BLaER1 (cell line): ENCODE results near the gene PPM1N.

Experiments
- H3K27ac ChIP-seq: shearing (Covaris generic); formaldehyde crosslinking; 2 replicates; pipeline ENCODE4 v1.8.1; 2022
- H3K27me3 ChIP-seq: shearing (Covaris generic); formaldehyde crosslinking; 2 replicates; pipeline ENCODE4 v1.8.1; 2022
- H3K36me3 ChIP-seq: shearing (Covaris generic); formaldehyde crosslinking; 2 replicates; pipeline ENCODE4 v1.8.1; 2022
- H3K4me1 ChIP-seq: shearing (Covaris generic); formaldehyde crosslinking; 2 replicates; pipeline ENCODE4 v1.8.1; 2022
- H3K4me2 ChIP-seq: shearing (Covaris generic); formaldehyde crosslinking; 2 replicates; pipeline ENCODE4 v1.8.1; 2022
- H3K4me3 ChIP-seq: shearing (Covaris generic); formaldehyde crosslinking; 2 replicates; pipeline ENCODE4 v1.8.1; 2022
- H3K9ac ChIP-seq: shearing (Covaris generic); formaldehyde crosslinking; 2 replicates; pipeline ENCODE4 v1.8.1; 2022
- H3K9me3 ChIP-seq: shearing (Covaris generic); formaldehyde crosslinking; 2 replicates; pipeline ENCODE4 v1.8.1; 2022
- H4K20me1 ChIP-seq: shearing (Covaris generic); formaldehyde crosslinking; 2 replicates; pipeline ENCODE4 v1.8.1; 2022
- Cebpa-rat ChIP-seq: shearing (Covaris generic); IDR thresholded peaks from 2 replicates; pipeline ENCODE4 v1.8.1; 2022

Gene PPM1N

DNA sequence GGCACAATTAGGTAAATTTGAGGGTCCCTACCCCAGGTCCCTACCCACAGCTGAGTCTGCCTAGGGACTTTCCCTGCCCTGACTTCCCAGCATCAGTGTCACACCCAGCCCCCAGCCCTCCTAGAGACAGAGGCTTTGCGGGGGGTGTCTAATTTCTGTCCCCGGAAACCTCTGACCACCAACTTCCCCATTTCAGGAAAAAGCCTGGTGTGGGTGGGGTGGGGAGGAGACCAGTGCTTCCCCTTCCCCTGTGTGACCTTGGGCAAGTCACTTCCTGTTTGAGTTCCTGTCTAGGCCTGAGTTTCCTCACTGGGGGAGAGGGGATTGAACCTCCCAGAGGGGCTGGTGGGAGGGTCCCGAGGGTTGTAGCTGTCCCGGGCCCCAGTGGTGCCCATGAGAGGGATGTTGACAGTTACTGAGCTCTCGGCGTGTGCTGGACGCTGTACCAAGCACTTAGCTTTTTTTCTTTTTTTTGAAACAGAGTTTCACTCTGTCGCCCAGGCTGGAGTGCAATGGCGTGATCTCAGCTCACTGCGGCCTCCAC lies 16.9 kb downstream of the PPM1N start:
- peak overlapping the region; percentile 59 for H3K4me2 ChIP-seq
- H4K20me1 ChIP-seq, result peaks cover 90% of the 10 kb centered on the region
- peaks cover 26% of the 10 kb centered on the region for H3K36me3 ChIP-seq
- H3K4me3 ChIP-seq, result no peak overlapping the region
- no peak for TF ChIP-seq Cebpa-rat
- H3K9ac ChIP-seq, result no peak overlapping the region
- H3K27me3 ChIP-seq, result no peaks in the 10 kb centered on the region
- H3K27ac ChIP-seq, result peak overlapping the region; percentile 51; the same call in 1 of the 2 replicates
- H3K4me1 ChIP-seq, result peaks cover 72% of the 10 kb centered on the region
- H3K9me3 ChIP-seq, result no peaks in the 10 kb centered on the region

DNA sequence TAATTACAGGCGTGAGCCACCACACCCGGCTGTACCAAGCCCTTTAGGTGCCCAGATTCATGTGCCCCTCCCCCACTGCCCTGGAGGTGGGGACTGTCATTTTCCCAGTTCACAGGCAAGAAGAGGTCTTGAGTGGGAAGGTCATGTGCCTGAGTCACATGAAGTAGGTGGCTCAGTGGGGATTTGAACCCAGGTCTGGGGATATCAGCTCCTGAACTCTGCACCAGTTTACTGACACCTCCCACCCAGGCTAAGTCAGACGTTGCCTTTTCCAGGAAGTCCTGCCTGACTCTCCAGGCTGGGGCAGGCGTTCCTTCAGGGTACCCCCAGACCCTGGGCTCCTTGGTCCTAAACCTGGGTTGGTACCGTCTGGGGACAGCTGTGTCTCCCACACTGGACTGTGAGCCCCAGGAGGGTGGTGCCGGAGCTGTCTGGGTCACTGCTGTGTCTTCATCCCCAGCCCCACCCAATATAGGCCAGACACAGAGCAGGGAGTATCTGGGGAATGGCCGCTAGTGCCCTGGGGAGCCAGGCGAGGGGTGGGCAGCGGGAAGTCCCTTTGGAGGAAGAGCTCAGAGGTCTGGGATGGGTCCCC lies 17.7 kb downstream of the PPM1N start:
- Histone ChIP-seq H3K9ac (peak overlapping the region; percentile 44; the same call in 1 of the 2 replicates), H3K4me2 (peak overlapping the region; percentile 59), H3K27me3 (no peaks in the 10 kb centered on the region), H3K9me3 (no peaks in the 10 kb centered on the region), H3K4me1 (peaks cover 66% of the 10 kb centered on the region), H3K27ac (peak overlapping the region; percentile 51), H3K4me3 (no peak overlapping the region), H4K20me1 (peaks cover 90% of the 10 kb centered on the region), H3K36me3 (peaks cover 34% of the 10 kb centered on the region)
- no peak for TF ChIP-seq Cebpa-rat

DNA sequence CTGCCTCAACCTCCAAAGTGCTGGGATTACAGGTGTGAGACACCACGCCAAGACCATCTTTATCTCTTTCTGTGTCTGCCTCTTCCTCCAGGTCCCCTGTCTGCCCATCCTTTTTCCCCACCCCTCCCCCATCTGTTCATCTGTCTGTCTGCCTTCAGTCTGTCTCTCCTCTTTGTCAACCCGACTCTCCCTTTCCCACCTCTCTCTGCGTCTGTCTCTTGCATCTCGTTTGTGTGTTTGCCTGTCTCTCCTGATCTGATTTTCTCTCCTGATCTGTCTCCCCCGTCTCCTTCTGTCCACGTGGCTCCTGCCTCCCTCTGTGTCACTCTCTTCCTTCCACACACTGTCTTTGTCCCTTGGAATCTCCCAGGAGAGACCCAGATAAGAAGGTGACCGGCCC lies 19.0 kb downstream of the PPM1N start:
- Histone ChIP-seq H3K4me2 (no peak overlapping the region), H3K9ac (no peak overlapping the region), H3K27me3 (no peaks in the 10 kb centered on the region), H3K4me1 (peaks cover 54% of the 10 kb centered on the region), H3K36me3 (peaks cover 45% of the 10 kb centered on the region), H4K20me1 (peaks cover 82% of the 10 kb centered on the region), H3K9me3 (no peaks in the 10 kb centered on the region), H3K4me3 (no peak overlapping the region), H3K27ac (no peak overlapping the region)
- TF ChIP-seq Cebpa-rat, result no peak

DNA sequence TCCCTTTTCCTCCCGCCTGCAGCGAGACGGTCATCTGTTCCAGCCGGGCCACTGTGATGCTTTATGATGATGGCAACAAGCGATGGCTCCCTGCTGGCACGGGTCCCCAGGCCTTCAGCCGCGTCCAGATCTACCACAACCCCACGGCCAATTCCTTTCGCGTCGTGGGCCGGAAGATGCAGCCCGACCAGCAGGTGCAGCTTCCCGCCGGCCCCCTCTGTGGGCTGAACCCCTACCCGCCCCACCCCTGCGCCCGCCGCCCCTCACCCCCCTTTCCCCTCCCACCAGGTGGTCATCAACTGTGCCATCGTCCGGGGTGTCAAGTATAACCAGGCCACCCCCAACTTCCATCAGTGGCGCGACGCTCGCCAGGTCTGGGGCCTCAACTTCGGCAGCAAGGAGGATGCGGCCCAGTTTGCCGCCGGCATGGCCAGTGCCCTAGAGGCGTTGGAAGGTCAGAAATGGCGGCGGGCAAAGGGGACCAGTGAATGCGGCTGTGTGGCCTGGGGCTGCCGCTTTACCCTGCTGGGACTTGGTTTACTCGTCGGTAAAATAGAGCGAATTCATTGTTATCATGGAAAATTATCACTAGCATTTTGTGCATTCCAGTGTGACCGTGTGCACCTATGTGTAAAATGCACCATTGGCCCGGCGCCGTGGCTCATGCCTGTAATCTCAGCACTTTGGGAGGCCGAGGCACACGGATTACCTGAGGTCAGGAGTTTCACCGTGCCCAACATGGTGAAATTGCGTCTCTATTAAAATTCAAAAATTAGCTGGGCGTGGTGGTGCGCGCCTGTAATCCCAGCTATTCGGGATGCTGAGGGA lies 19.6 kb downstream of the PPM1N start:
- H3K4me1 ChIP-seq, result peaks cover 48% of the 10 kb centered on the region
- no peak for TF ChIP-seq Cebpa-rat
- H3K36me3 ChIP-seq, result peaks cover 51% of the 10 kb centered on the region
- H3K27ac ChIP-seq, result no peak overlapping the region
- no peaks in the 10 kb centered on the region for H3K27me3 ChIP-seq
- peaks cover 76% of the 10 kb centered on the region for H4K20me1 ChIP-seq
- H3K4me3 ChIP-seq, result no peak overlapping the region
- no peak overlapping the region for H3K4me2 ChIP-seq
- H3K9ac ChIP-seq, result no peak overlapping the region
- no peaks in the 10 kb centered on the region for H3K9me3 ChIP-seq

DNA sequence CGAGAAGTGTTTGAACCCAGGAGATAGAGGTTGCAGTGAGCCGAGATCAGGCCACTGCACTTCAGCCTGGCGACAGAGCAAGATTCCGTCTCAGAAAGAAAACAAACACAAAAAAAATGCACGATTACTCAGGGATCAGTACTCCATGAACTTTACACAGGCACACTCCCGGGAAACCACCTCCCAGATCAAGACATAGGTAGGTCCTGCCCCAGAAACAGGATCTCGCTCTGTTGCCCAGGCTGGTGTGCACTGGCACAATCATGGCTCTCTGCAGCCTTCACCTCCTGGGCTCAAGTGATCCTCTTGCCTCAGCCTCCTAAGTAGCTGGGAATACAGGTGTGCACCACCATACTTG lies 20.2 kb downstream of the PPM1N start:
- Histone ChIP-seq H3K9ac (no peak overlapping the region), H4K20me1 (peaks cover 70% of the 10 kb centered on the region), H3K4me3 (no peak overlapping the region), H3K27me3 (no peaks in the 10 kb centered on the region), H3K4me2 (no peak overlapping the region), H3K9me3 (no peaks in the 10 kb centered on the region), H3K4me1 (peaks cover 42% of the 10 kb centered on the region), H3K36me3 (peaks cover 51% of the 10 kb centered on the region), H3K27ac (no peak overlapping the region)
- no peak for TF ChIP-seq Cebpa-rat

DNA sequence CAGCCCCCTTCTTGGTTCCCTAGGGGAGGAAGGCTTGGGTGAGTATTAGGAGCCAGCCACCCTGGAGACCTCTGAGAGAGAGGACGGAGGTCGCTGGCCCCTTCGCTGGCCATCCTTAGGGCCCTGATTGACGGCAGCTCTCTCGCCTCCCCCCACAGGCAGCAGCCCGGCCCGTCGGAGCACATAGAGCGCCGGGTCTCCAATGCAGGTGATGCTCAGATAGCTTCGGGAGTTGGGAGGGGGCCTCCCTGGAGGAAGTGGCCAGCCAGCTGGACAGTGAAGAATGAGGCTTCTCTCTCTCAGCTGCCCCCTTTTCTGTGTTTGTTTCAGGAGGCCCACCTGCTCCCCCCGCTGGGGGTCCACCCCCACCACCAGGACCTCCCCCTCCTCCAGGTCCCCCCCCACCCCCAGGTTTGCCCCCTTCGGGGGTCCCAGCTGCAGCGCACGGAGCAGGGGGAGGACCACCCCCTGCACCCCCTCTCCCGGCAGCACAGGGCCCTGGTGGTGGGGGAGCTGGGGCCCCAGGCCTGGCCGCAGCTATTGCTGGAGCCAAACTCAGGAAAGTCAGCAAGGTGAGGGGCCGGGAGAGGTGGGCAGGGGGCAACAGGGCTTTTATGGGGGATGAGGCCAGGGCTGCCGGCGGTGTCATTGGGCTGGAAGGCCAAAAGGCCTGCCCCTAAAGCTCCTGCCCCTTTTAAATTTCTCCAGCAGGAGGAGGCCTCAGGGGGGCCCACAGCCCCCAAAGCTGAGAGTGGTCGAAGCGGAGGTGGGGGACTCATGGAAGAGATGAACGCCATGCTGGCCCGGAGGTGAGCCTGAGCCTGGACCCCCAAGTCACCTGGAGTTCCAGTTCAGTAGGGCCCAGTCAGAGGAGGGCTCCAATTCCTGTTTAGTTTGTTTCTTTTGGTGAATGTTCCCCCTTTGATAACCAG lies 24.0 kb downstream of the PPM1N start:
- H3K4me1 ChIP-seq, result peaks cover 15% of the 10 kb centered on the region
- H3K4me3 ChIP-seq, result no peak overlapping the region
- H3K27me3 ChIP-seq, result no peaks in the 10 kb centered on the region
- no peak overlapping the region for H3K4me2 ChIP-seq
- no peak overlapping the region for H3K27ac ChIP-seq
- no peaks in the 10 kb centered on the region for H3K9me3 ChIP-seq
- H4K20me1 ChIP-seq, result peaks cover 32% of the 10 kb centered on the region
- no peak for TF ChIP-seq Cebpa-rat
- H3K36me3 ChIP-seq, result peaks cover 84% of the 10 kb centered on the region
- no peak overlapping the region for H3K9ac ChIP-seq

DNA sequence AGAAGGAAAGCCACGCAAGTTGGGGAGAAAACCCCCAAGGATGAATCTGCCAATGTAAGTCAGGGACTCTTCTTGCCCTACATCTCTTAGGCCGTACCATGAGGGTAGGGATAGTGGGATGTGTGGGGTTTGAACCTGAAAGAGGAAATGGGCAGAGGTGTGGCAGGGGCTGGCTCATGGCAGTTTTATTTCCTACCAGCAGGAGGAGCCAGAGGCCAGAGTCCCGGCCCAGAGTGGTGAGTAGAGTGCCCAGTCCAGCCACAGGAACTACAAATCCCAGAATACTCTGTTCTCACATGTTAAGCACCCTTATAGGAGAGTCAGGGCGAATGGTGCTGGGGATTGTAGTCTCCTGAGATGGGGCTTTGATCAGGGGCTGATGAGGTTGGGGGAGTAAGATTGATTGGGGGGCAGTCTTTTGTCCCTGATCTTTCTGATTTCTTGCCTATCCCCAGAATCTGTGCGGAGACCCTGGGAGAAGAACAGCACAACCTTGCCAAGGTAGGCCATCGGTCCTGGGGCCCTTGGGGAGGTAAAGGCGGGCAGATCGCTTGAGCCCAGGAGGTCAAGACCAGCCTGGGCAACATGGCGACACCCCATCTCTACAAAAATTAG lies 25.5 kb downstream of the PPM1N start:
- Histone ChIP-seq H3K4me3 (no peak overlapping the region), H3K9ac (no peak overlapping the region), H3K36me3 (peaks cover 83% of the 10 kb centered on the region), H3K27ac (no peak overlapping the region), H4K20me1 (peaks cover 26% of the 10 kb centered on the region), H3K4me1 (peaks cover 12% of the 10 kb centered on the region), H3K9me3 (no peaks in the 10 kb centered on the region), H3K4me2 (no peak overlapping the region), H3K27me3 (no peaks in the 10 kb centered on the region)
- no peak for TF ChIP-seq Cebpa-rat

DNA sequence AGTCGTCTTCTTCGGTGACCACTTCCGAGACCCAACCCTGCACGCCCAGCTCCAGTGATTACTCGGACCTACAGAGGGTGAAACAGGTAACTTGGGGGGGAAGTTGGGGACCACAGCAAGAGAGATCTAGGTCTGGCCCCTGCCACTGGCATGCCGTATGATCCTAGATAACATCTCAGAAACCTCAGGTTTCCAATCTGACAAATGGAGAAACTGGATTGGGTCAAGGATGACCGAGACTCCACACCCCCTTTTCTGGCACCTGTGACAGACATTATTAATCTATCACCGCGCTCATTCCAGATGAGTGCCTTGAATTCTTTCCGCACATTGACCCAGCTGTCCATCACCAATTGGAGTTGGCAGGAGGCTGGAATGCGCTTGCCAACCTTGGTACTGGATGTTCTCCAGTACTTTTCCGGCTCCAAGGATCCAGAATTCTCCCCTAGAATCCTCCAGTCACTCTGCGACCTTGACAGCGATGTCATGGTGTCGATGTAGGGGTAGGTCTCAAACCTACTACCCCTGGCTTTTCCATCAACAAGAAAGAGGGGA lies 26.4 kb downstream of the PPM1N start:
- Histone ChIP-seq H3K36me3 (peaks cover 74% of the 10 kb centered on the region), H3K9me3 (no peaks in the 10 kb centered on the region), H4K20me1 (peaks cover 20% of the 10 kb centered on the region), H3K9ac (no peak overlapping the region), H3K4me1 (peaks cover 12% of the 10 kb centered on the region), H3K27ac (no peak overlapping the region), H3K27me3 (no peaks in the 10 kb centered on the region), H3K4me3 (no peak overlapping the region), H3K4me2 (no peak overlapping the region)
- no peak for TF ChIP-seq Cebpa-rat

DNA sequence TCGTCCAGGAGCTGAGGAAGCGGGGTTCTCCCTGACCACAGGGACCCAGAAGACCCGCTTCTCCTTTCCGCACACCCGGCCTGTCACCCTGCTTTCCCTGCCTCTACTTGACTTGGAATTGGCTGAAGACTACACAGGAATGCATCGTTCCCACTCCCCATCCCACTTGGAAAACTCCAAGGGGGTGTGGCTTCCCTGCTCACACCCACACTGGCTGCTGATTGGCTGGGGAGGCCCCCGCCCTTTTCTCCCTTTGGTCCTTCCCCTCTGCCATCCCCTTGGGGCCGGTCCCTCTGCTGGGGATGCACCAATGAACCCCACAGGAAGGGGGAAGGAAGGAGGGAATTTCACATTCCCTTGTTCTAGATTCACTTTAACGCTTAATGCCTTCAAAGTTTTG lies 27.9 kb downstream of the PPM1N start:
- H3K9ac ChIP-seq, result no peak overlapping the region
- peak overlapping the region; percentile 26 for H3K4me2 ChIP-seq
- H3K27ac ChIP-seq, result no peak overlapping the region
- peaks cover 12% of the 10 kb centered on the region for H3K4me1 ChIP-seq
- TF ChIP-seq Cebpa-rat, result no peak
- no peak overlapping the region for H3K4me3 ChIP-seq
- H3K27me3 ChIP-seq, result no peaks in the 10 kb centered on the region
- peaks cover 8% of the 10 kb centered on the region for H4K20me1 ChIP-seq
- H3K9me3 ChIP-seq, result peaks cover 9% of the 10 kb centered on the region
- peaks cover 60% of the 10 kb centered on the region for H3K36me3 ChIP-seq
